ENCODE measurements around the gene MRPL27.

- TF ChIP-seq, protein P1, sequence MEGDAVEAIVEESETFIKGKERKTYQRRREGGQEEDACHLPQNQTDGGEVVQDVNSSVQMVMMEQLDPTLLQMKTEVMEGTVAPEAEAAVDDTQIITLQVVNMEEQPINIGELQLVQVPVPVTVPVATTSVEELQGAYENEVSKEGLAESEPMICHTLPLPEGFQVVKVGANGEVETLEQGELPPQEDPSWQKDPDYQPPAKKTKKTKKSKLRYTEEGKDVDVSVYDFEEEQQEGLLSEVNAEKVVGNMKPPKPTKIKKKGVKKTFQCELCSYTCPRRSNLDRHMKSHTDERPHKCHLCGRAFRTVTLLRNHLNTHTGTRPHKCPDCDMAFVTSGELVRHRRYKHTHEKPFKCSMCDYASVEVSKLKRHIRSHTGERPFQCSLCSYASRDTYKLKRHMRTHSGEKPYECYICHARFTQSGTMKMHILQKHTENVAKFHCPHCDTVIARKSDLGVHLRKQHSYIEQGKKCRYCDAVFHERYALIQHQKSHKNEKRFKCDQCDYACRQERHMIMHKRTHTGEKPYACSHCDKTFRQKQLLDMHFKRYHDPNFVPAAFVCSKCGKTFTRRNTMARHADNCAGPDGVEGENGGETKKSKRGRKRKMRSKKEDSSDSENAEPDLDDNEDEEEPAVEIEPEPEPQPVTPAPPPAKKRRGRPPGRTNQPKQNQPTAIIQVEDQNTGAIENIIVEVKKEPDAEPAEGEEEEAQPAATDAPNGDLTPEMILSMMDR (IDR thresholded peaks at IDR 0.05) = no peak
- TF ChIP-seq POLR2A (IDR thresholded peaks at IDR 0.05) = no peak
Measured at GRCh38 chr17:50375858-50376538, 3.0 kb upstream of the MRPL27 start.

Measured in adrenal gland (tissue), 5 donors.